Ovary (tissue), 3 donors: ENCODE results near the gene LMBR1.

Experiments
- CTCF ChIP-seq, 3 donors: fragments of 450-650 bp in 2 of 3; fragments of 200-600 bp in 1 of 3; IDR thresholded peaks; one replicate each; pipeline versions ENCODE4 v1.5.1 to v1.8.0; 2016 to 2022; ENCODE audit warnings: antibody characterized with exemption in 3 of 3, mild to moderate bottlenecking in 1 of 3
- POLR2A ChIP-seq: fragments of 450-650 bp; IDR thresholded peaks from one replicate; pipeline ENCODE4 v1.6.1; 2017; ENCODE audit warnings: antibody characterized with exemption, mild to moderate bottlenecking, moderate library complexity
- donor health status: DM: no; HTN: no; CAD: no.

- TF ChIP-seq CTCF (IDR thresholded peaks at IDR 0.05) (no peak), POLR2A (no peak)
Observed at GRCh38 chr7:156896388-156897022, 3.5 kb upstream of the LMBR1 start.
